ENCODE measurements around the gene CD3D.

- TF ChIP-seq POLR2A (IDR thresholded peaks at IDR 0.05) = no peak
- no peak for TF ChIP-seq CTCF (IDR thresholded peaks at IDR 0.05)
These were observed 31.0 kb downstream of the CD3D start for GRCh38 chr11:118311518-118311917.
